Measurements from ENCODE around the gene FOXB1. TPM values are rescaled to one million over a fixed set of nuclear protein-coding genes. Genes with fewer than 3 reads are reported as not detected.

Gene FOXB1
- total and polyA plus RNA-seq, 2 experiments from 2014 or later, result 4.7 to 6.7 TPM

- Mint-ChIP-seq H3K4me1 (no peaks in the 10 kb centered on the region), H3K4me3 (no peak overlapping the region), H3K9me3 (peaks cover 14% of the 10 kb centered on the region), H3K27ac (no peak overlapping the region), H3K27me3 (ENCODE audit: insufficient read depth, low read depth, poor library complexity) (peaks cover 2% of the 10 kb centered on the region), H3K36me3 (ENCODE audit: low read depth) (peaks cover 10% of the 10 kb centered on the region; the same call in 2 of the 3 replicates)
- Histone ChIP-seq H3K27me3 (ENCODE audit: insufficient read depth) (no peaks in the 10 kb centered on the region), H3K36me3 (ENCODE audit: insufficient read depth) (no peaks in the 10 kb centered on the region), H3F3A (replicated peaks; ENCODE audit: low read depth) (no peaks in the 10 kb centered on the region), H3K4me3 (no peak overlapping the region), H3K4me2 (no peak overlapping the region), H3K9me2 (ENCODE audit: insufficient read depth) (no peaks in the 10 kb centered on the region), H3K4me1 (ENCODE audit: insufficient read depth) (no peaks in the 10 kb centered on the region), H4K20me1 (replicated peaks; ENCODE audit: insufficient read depth) (no peaks in the 10 kb centered on the region), H3K27ac (ENCODE audit: low read depth) (no peak overlapping the region), H3K79me2 (replicated peaks; ENCODE audit: insufficient read depth) (no peaks in the 10 kb centered on the region), H2AFZ (no peak overlapping the region)
- no peak for TF ChIP-seq STAT1 (IDR thresholded peaks at IDR 0.05; ENCODE audit: unreplicated experiment)
- no peak for TF ChIP-seq JUNB (IDR thresholded peaks at IDR 0.05; ENCODE audit: unreplicated experiment)
- TF ChIP-seq ZNF331 (CRISPR knock-in tag; IDR thresholded peaks at IDR 0.05; ENCODE audit: low read depth), result no peak
- TF ChIP-seq POLR2AphosphoS5 (IDR thresholded peaks at IDR 0.05; ENCODE audit: low read depth), result no peak
- TF ChIP-seq ETS1 (IDR thresholded peaks at IDR 0.05), result no peak
- TF ChIP-seq REST (IDR thresholded peaks at IDR 0.05; ENCODE audit: unreplicated experiment), result no peak
- no peak for TF ChIP-seq CREB1 (CRISPR knock-in tag; IDR thresholded peaks at IDR 0.05; ENCODE audit: low read depth)
- no peak for TF ChIP-seq CTCF (conservative IDR thresholded peaks at IDR 0.05; ENCODE audit: low read depth in 2 of 2)
- TF ChIP-seq EZH2phosphoT487 (IDR thresholded peaks at IDR 0.05; ENCODE audit: unreplicated experiment), result no peak
- no peak for TF ChIP-seq ZNF114 (CRISPR knock-in tag; IDR thresholded peaks at IDR 0.05)
- no peak for TF ChIP-seq EZH2 (IDR thresholded peaks at IDR 0.05; ENCODE audit: low read depth, unreplicated experiment)
- TF ChIP-seq ZNF462 (CRISPR knock-in tag; IDR thresholded peaks at IDR 0.05), result no peak
- no peak for TF ChIP-seq NANOG (IDR thresholded peaks at IDR 0.05; ENCODE audit: borderline replicate concordance)
- DNase-seq (ENCODE audit: low spot score) (no peak), ATAC-seq (no peak)
These were observed 38.4 kb upstream of the FOXB1 start for GRCh38 chr15:59965741-59966140.
